GM04504 (cell line): ENCODE data around the gene SRMS.

Experiments used
- DNase-seq: peaks from one replicate; pipeline ENCODE4 v3.0.0-alpha.2; 2012; ENCODE audit warnings: low read depth

Gene SRMS, protein sequence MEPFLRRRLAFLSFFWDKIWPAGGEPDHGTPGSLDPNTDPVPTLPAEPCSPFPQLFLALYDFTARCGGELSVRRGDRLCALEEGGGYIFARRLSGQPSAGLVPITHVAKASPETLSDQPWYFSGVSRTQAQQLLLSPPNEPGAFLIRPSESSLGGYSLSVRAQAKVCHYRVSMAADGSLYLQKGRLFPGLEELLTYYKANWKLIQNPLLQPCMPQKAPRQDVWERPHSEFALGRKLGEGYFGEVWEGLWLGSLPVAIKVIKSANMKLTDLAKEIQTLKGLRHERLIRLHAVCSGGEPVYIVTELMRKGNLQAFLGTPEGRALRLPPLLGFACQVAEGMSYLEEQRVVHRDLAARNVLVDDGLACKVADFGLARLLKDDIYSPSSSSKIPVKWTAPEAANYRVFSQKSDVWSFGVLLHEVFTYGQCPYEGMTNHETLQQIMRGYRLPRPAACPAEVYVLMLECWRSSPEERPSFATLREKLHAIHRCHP

DNA sequence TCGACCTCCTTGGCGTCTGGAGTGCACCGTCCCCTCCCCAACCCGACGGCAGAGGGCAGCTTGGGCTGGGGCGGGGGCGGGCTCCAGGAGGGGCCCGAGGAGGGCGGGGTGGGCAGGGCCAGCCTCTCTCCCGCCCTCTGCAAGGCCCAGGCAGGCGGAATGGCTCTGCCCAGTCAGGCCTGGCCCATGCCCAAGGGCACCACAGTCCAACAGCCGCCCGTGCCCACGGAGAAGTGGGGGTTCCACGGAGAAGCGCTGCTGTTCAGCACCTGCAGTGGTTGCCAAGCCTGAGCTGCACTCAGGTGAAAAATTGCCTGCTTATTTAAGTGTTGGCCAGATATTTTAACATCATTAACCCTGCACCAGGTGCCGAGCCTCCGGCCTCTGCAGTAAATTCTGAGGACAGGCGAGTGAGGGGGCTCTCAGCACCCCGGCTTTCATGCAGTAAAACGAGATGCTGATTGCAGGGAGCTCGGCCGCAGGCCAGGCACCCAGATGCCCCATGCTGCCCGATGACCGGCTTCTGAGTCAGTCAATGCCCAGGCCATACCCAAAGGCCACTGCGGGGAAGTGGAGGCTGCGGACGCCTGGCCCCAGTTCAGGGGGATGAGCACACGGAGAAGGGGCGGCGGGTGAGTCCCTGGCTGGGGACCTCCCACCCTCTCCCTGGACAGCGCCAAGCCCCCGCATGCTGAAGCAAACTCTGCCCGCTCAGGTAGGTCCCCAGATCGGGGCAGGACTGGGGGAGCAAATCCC lies at the start of gene SRMS:
Gene SRMS, minus strand, starts transcription at position 25 of the 756 bp plus-strand sequence. CDS start 286 bp downstream, outside the sequence.
- DNase-seq, result no peak

DNA sequence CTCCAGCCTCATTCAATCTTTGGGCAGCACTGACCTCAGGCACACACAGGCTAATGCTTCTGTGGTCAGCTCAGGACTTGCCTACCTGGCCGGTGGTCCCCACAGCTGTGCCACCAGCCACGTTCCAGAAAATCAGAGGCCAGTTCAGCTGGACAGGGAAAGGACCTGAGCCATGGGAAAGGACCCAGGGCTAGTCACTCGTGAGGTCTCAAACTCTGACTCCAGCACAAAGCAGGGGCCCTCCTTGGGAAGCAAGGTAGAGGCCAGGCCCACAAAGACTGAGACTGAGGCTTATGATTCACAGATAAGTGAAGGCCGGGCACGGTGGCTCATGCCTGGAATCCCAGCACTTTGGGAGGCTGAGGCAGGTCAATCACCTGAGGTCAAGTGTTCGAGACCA lies 48.9 kb upstream of the SRMS start:
- DNase-seq, result no peak

DNA sequence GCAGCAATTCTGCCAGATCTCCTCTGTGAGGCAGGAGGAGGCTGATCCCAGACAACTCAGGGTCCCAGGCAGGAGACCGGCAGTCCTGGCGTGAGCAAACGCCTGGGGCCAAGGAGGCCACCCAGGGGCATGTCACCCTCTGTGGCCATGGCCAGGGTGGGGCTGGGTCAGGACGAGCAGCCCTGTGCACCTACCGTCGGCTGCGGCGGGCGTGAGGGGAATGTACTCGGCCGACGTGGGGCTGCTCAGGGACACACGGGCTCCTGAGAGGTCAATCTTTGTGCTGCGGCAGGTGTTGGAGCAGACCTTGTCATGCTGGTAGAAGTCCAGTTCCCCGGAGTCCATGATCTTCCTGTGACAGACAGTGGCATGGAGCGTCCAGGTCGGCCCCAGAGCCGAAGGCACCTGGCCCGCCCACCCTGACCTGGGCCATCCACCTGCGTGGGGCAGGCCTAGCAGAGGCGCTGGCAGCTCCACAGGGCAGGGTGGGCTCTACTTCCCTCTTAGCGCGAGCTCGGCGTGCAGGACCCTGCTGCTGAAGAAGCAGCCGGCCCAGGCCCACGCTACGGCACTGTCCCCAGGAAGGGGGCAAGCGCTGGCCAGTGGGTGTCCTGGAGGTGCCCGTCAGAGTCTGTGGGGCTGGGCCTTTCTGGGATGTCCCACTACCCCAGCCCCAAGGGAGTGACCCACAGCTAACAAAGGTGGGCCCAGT lies 48.0 kb upstream of the SRMS start:
- DNase-seq, result no peak

DNA sequence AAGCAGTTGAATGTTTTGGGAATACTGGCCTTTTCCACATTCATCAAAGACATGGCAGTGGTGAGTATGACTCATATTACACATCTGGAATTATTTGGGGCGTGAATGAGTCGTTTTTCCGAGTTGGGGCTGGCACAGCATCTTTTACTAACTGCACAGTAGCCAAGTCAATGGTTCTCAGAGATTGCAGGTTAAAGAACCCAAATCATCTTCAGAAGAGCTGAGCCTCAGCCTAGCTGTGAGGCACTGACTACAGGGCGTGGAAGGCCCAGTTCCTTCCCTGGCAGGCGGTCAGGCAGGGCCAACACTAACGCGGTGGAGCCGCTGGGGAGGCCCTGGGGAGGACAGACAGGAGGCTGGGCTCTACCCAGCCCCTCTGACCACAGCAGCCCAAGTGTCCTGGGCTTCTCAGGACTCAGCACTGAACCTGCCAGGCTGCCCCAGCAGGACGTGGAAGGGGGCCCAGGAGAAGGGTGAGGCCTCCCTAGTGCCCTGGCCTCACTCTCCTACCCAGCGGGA lies 46.6 kb upstream of the SRMS start:
- peak; percentile 88 for DNase-seq

DNA sequence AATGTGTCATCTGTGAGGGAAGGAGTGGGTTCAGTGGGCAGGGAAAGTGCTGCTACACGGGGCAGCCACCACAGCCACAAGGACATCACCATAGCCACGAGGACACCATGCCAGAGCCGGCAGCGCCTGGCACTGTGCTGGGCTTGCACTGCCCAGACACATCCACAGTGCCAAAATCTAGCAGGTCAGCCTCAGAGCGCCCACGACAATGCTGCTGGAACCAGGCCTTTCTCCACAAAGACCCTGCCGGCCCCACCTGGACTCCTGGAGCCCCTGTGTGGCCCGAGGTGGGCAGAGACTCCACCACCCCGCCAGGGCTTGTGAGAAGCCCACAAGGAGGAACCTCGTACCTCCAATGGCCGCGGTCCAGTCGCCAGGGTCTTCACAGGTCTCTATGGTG lies 45.1 kb upstream of the SRMS start:
- DNase-seq, result no peak

DNA sequence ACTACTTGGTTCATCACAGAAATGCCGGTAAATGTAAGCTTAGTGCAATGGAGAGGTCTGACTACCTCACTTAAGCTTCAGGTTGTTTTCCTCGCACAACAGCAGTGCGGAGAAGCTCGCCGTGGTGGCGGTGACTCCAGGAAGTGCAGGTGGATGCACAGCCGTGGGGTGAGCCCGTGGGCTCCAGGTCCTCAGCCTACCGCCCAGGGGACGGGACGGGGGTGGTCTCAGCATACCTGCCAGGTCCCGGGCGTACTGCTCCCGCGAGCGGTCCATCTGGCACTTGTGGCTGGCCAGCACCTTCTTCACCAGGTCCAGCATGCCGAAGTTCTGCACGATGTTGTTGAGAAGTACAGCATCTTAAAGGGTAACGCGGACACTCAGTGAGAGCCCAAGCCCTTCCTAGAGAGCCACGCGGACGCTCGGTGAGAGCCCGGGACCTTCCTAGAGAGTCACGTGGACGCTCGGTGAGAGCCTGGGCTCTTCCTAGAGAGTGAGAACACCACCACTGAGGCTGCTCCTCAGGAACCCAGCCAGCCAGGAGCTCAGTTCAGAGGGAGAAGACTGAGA lies 44.3 kb upstream of the SRMS start:
- no peak for DNase-seq

DNA sequence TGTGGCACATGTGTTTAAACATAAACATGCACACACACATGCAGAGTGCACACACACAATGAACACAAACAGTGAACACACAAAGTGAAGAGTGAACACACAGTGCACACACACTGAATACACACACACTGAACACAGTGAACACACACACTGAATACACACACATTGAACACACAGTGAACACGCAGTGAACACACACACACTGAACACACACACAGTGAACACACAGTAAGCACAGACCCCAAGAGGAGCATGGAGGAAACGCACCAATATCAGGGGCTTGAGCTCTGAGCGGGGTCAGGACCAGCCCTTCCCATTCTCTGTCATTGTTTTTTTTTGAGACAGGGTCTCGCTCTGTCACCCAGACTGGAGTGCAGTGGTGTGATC lies 43.6 kb upstream of the SRMS start:
- DNase-seq, result no peak

DNA sequence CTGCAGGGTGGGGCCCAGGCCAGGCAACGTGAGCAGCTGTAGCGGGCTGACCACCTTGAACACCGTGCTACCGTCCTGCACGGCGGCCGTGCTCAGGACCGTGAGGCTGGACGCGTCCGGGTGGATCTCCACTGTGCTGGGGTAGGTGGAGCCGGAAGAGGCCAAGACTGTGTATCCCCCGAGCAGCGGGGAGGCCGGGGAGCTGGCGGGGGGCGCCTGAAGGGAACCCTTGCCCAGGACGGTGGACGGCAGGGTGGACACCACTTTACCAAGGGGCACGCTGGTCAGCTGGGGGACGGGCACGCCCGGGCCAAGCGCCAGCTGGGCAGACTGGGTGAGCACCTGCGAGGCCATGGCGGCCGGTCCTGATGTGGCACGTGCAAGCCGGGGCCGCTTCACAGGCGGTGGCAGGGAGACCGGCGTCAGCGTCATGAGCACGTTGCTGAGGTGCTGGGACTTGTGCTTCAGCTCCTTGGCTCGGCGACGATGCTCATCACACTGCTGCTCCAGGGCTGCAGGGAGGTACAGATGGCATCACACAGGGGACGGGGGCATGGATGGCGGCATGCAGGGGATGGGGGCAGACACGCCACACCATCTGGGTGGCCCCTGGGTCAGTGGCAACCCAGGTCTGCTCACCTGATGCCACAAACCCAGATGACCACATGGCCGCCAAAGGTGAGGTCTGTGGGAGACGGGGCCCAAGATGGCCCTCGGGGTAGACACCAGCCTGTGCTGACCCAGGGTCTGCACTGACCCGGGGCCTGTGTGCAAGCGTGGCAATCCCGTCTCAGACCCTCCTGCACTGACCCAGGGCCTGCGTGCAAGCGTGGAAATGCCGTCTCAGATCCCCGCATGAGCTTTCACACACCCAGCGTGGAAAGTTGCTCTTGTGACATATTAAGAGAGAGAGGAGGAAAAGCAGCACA lies 42.9 kb upstream of the SRMS start:
- no peak for DNase-seq

DNA sequence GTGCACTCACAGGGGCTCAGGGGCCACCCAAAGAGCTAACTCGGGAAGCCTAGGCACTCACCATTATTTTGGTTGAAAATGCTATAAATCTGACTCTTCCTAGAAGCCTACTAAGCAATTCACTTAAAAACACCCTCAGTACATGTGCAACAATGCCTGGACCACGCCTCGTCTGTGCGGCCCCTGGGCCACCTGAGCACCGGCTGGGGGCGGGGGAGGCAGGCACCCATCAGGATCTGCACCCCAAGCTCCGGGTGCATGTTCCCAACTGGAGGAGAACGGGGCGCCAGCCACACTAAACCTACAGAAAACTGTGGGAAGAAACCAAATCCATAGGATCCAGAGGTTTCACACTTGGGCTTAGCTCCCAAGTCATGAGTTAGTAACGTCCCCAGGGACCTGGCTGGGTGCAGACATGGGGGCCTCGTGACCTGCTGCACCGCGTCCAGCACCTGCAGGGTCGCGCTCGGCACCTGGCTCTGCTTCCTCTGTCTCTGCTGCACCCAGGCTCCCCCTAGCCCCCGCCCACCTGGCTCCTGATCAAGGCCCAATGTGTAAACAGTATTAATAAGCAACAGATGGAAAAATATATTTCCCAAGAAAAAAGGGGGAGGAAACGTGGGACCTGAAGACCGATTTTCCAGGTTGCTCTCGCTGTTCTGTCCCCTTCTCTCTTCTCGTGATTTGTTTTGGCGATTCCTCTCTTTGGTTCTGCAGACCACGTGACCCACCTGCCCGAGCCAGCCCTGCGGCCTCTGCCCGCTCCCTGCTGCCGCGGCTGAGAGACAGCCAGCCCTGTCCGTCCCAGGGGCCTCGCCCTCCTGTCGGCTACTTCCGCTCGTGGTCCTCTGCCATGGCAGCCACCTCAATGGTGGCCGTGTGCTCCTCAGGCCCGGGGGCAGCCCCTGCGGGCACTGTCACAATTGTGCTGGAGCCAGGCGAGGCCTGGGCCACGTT lies 42.0 kb upstream of the SRMS start:
- no peak for DNase-seq

DNA sequence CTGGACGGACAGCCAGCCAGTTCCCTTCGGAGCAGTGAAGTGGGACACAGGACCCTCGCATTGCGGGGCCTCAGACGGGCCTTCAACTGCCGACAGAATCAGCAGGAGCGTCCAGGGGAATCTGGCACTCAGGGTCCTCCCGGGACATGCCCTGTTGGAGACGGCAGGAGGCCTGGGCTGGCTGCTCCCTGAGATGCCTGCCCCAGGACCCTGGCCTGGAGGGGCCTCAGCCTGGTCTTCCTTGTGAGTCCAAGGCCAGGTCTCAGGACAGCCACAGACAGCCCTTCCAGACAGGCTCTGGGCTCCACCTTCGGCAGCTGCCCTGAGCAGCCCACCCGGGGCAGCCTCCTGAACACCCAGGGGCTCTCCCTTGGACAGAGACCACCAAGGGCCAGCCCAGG lies 41.1 kb upstream of the SRMS start:
- no peak for DNase-seq

DNA sequence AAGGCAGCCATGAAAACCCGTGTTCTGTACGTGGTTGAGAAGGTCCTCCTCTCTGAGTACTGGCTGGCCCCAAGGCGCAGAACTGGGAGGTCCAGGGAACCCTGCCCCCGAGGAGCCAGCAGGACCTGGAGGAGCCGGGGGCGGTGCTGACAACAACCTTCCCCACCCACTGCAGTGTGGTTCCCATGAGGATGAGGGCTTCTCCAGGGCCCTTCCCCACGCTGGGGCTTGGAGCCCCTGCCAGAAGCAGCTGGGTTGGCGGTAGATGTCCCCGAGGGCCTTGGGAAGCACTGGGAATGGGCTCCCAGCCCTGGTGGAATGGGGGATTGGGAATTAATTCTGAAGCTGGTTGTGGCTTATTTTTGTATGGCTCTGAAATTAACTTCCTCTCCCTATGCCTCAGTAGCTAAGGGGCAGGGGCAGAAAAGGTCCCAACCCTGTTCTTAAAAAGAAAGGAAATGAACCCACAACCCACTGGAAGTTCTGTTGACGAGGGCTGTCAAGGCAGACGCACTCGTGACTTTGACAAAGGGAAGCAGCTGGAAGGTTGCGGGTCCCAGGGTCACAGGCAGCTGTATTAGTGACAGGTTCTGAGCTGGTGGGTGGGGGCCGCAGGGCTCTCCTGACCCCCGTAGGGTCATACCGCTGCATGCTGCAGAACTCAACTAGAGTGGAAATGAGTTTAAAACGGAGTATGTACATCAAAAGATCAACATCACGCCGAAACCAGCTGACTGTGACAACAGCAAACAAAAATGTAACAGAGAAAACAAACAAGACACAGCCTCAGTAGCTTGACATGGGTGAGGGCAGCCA lies 40.4 kb upstream of the SRMS start:
- no peak for DNase-seq

DNA sequence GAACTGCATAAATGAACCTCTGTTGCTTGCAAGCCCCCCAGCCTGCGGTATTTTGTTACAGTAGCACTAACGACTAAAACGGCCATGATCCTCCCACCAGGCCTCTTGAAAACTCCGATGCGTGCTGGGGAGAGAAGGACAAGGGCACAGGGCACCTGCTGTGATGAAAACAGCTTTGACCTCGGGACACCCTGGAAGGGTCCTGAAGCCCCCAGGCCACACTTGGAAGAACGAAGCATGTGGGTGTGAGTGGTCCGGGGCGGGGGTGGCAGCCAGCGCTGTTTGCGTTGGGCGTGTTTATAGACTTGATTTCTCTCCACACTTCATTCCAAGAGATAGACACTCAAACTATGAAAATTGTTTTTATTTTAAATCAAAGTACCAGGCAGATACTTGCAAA lies 39.7 kb upstream of the SRMS start:
- DNase-seq, result no peak

DNA sequence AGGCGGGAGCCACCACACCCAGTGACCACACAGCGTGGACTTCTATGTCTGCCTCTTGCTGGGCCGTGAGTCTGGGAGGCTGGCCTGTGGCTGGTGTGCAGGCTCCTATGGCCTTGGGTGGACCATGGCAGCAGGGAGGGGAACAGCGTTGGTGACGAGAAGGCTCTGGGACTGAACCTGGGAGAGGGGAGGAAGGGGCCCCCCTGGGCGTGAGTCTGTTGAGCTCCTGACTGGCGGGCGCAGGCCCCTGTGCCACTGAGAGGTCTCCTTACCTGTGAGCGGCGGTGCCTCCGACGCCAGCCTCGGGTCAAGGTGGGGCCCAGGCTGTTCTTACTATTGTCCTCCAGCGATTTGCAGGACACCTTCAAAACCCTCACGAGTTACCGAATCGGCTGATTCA lies 39.2 kb upstream of the SRMS start:
- no peak for DNase-seq

DNA sequence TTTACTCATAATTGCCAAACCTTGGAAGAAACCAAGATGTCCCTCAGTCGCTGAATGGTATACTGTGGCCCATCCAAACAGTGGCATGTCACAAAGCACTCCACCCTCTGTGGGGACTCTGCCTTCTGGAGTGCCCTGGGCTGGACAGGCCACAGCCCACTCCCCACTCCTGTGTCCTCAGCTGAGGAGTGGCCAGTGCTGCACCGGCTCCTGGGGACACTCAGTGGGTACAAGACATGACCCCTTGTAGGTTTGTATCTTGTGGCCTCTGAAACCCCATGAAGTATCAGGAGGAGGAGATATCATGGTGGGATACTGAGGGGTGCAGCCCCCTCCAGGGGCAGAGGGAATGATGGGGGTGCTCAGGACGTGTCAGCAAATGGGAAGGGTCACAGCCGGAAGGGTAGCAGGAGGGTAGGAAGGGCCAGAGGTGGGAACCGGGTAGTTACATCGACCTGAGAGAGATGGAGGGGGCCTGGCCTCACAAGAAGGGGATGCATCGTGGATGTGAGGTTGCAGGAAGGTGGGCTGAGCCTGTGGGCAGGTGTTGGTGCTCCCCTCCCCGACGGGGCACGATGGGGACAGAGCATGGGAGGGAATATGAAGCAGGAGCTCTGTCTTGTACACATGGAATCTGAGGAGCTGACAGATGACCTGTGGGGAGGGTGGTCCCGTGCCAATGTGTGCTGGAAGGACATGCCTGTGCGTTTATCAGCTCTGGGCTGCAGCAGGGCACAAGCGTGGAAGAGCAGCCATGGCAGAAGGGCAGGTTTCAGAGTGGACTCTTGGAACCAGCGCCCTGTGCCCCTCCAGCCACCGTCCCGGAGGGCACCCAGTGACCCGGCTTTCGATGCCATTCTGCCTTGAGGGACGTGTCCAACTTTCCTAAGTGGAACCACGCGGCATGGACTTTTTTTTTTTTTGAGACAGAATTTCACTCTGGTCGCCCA lies 38.3 kb upstream of the SRMS start:
- no peak for DNase-seq

DNA sequence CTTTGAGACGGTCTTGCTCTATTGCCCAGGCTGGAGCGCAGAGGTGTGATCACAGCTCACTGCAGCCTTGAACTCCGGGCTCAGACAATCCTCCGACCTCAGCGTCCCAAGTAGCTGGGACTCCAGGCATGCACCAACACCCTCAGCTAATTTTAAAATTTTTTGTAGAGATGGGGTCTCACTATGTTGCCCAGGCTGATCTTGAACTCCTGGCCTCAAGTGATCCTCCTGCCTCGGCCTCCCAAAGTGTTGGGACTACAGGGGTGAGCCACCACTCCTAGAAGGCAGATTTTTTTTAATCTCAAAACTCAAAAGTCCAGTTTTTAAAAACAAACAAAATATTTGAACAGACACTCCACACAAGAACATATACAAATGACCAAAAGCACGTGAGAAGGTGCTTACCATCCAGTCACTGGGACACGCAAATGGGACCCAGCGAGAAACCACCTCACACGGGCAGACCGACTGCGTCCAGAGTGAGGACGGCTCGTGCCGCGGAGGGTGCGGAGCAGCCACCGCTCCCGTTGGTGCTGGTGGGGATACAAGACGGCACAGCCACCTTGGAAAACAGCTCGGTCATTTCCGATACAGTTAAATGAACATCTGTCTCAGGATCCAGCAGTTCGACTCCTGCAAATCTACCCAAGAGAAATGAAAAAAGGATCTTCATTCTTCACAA lies 35.0 kb upstream of the SRMS start:
- no peak for DNase-seq

DNA sequence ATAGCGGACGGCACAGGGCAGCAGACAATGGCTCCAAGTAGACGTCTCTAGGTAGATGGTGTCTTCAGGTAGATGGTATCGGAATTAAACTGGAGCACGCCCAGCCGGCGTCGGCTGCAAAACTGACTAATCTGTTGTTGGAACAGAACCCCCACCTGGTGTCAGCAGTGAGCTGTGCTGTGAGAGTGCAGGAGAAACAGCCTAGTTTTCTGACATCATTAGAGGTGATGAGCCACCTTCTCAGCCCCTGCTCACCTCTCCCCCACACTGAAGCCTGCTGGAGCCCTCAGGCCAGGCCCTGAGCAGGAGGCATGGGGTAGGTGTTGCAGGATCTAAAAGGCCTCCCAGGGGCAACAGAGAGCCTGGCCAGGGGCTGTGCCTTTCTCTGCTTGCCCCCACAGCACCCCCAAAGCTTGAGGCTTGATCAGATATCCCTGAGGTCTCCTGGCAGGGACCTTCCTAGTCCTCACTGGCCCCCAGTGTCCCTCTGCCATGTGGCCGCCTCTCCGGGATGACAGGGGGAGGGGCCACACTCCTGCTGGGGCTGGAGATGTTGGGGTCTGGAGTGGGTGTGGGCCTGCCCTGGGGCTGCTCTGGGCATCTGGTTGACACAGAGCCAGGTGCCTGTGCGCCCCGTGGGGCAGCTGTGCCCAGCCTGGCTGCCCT lies 33.4 kb upstream of the SRMS start:
- no peak for DNase-seq
